Posterior vena cava (tissue), 2 donors: ENCODE data around the gene DXO. TPM values are rescaled to one million over a fixed set of nuclear protein-coding genes. Genes with fewer than 3 reads are reported as not detected.
"Not testable (repeated sequence)": the region's sequence is repeated elsewhere in the genome, so short reads cannot be mapped to it uniquely, and the experiment has no call there.

Experiments used
- DNase-seq: peaks from one replicate; pipeline ENCODE4 v3.0.0-alpha.2; 2020; ENCODE audit warnings: low spot score
- intact Hi-C, 2 donors: fragments of 100-400 bp; cut with DNase I; formaldehyde crosslinking; loops; one replicate each; pipeline versions ENCODE4 v1.14.1 to v1.14.2; 2022 to 2023
- long read RNA-seq, 2 donors: library from polyadenylated mRNA; unstranded; transcript quantifications; one replicate each; pipeline ENCODE4 v2.0.0, GENCODE V29; 2020 to 2021
- total RNA-seq, 2 donors: library from RNA; stranded (reverse); fragmentation: NEBNext Ultra II Directional; extraction: Animal tissue kit (Norgen Biotek cat#: 25700); gene quantifications; one replicate each; pipeline ENCODE4 v1.2.1, GENCODE V29; 2021
- donor health status: DM: yes; HTN: yes; CAD: no.
- donor health status: DM: yes; HTN: yes; CAD: no.

Gene DXO
- total RNA-seq: 10 to 100 TPM; 14.5 to 15.5 TPM
- long read RNA-seq, donor 1, partial matches to known transcripts: 3 of 9 reads
- long read RNA-seq, donor 1, other reads (novel, unspliced or antisense): 3 of 9 reads
- long read RNA-seq, donor 2, transcript DXO-203 (6 exons, 1,533 nt): minor isoform, 5 of 36 reads
- long read RNA-seq, donor 2, transcript DXO-201 (7 exons, 1,628 nt): major isoform, 15 of 36 reads
- long read RNA-seq, donor 2, partial matches to known transcripts: 2 of 36 reads
- long read RNA-seq, donor 2, other reads (novel, unspliced or antisense): 14 of 36 reads

GRCh38 chr6:31971993-31972708 is at the start of gene DXO:
Gene DXO, minus strand, starts transcription at chr6:31972138. Its CDS starts 463 bp downstream, at chr6:31971675.
- intact Hi-C loops: no loop called here
- peak; percentile 99 for DNase-seq

- intact Hi-C loops: not testable (repeated sequence)
Measured at GRCh38 chr6:32014547-32014946, 42.6 kb upstream of the DXO start, which contains the start of gene C4B. Gene C4B, plus strand, starts transcription at chr6:32014795. Its CDS starts 51 bp downstream, at chr6:32014846.

GRCh38 chr6:32013738-32014137 is 41.8 kb upstream of the DXO start:
- intact Hi-C loops: not testable (repeated sequence)

More at GRCh38 chr6:32014547-32014946, 42.6 kb upstream of the DXO start, which contains the start of gene C4B:
- DNase-seq: not testable (repeated sequence)

GRCh38 chr6:32012941-32013617 is 41.1 kb upstream of the DXO start:
- intact Hi-C loops: not testable (repeated sequence)

More at GRCh38 chr6:32013738-32014137, 41.8 kb upstream of the DXO start:
- not testable (repeated sequence) for DNase-seq

GRCh38 chr6:32010856-32011530 is 39.1 kb upstream of the DXO start:
- not testable (repeated sequence) for DNase-seq

More at GRCh38 chr6:32012941-32013617, 41.1 kb upstream of the DXO start:
- not testable (repeated sequence) for DNase-seq

GRCh38 chr6:32009537-32009936 is 37.6 kb upstream of the DXO start:
- intact Hi-C loops, DNase-seq: not testable (repeated sequence)

More at GRCh38 chr6:32010856-32011530, 39.1 kb upstream of the DXO start:
- intact Hi-C loops: not testable (repeated sequence)

- intact Hi-C loops, DNase-seq: not testable (repeated sequence)
Measured at GRCh38 chr6:32008616-32009015, 36.7 kb upstream of the DXO start.

GRCh38 chr6:32008037-32008436 is 36.1 kb upstream of the DXO start:
- intact Hi-C loops, DNase-seq: not testable (repeated sequence)

- intact Hi-C loops, DNase-seq: not testable (repeated sequence)
Measured at GRCh38 chr6:32007086-32007485, 35.1 kb upstream of the DXO start.

GRCh38 chr6:32005991-32006529 is 34.1 kb upstream of the DXO start:
- DNase-seq, intact Hi-C loops: not testable (repeated sequence)

GRCh38 chr6:32005538-32005880 is 33.6 kb upstream of the DXO start:
- DNase-seq, intact Hi-C loops: not testable (repeated sequence)

GRCh38 chr6:32004864-32005537 is 33.1 kb upstream of the DXO start:
- DNase-seq, intact Hi-C loops: not testable (repeated sequence)

- intact Hi-C loops: not testable (repeated sequence)
- DNase-seq: peak; percentile 7
Measured at GRCh38 chr6:32004393-32004792, 32.5 kb upstream of the DXO start.

GRCh38 chr6:32003301-32003700 is 31.4 kb upstream of the DXO start:
- intact Hi-C loops, DNase-seq: not testable (repeated sequence)

- intact Hi-C loops, DNase-seq: not testable (repeated sequence)
Measured at GRCh38 chr6:32002546-32003268, 30.8 kb upstream of the DXO start.

GRCh38 chr6:31996385-31996784 is 24.4 kb upstream of the DXO start:
- intact Hi-C loops, DNase-seq: not testable (repeated sequence)

- DNase-seq, intact Hi-C loops: not testable (repeated sequence)
Measured at GRCh38 chr6:31994421-31994820, 22.5 kb upstream of the DXO start.

- intact Hi-C loops, DNase-seq: not testable (repeated sequence)
Measured at GRCh38 chr6:31989363-31989762, 17.4 kb upstream of the DXO start.
